GM10266 (cell line): ENCODE measurements around the gene HOMEZ.

ENCODE experiments used
- DNase-seq: peaks from one replicate; pipeline ENCODE4 v3.0.0; 2012; ENCODE audit errors: extremely low spot score
- TF ChIP-seq, protein P1 (sequence below): IDR thresholded peaks from 2 replicates; pipeline ENCODE4 v1.5.1; 2012; ENCODE audit warnings: mild to moderate bottlenecking, low read depth; ENCODE audit not compliant: control insufficient read depth, insufficient read depth; ENCODE audit errors: missing control alignments

Gene HOMEZ

DNA sequence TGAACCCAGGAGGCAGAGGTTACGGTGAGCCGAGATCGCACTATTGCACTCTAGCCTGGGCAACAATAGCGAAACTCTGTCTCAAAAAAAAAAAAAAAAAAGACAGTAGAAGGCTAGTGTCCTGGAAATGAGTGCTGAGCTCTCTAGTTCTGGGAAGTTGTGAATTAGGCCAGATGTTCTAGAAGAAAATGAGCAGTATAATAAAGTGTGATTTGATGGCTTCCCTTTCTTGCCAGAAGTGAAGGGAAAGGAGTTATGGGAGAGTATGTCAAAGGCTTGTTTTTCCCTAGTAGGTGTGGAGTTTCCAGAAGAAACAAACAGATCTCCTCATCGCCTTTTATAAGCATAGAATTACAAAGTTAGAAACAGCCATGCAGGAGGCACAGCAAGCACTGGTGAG is 27.7 kb downstream of the HOMEZ start:
- no peak for DNase-seq
- TF ChIP-seq, protein P1, sequence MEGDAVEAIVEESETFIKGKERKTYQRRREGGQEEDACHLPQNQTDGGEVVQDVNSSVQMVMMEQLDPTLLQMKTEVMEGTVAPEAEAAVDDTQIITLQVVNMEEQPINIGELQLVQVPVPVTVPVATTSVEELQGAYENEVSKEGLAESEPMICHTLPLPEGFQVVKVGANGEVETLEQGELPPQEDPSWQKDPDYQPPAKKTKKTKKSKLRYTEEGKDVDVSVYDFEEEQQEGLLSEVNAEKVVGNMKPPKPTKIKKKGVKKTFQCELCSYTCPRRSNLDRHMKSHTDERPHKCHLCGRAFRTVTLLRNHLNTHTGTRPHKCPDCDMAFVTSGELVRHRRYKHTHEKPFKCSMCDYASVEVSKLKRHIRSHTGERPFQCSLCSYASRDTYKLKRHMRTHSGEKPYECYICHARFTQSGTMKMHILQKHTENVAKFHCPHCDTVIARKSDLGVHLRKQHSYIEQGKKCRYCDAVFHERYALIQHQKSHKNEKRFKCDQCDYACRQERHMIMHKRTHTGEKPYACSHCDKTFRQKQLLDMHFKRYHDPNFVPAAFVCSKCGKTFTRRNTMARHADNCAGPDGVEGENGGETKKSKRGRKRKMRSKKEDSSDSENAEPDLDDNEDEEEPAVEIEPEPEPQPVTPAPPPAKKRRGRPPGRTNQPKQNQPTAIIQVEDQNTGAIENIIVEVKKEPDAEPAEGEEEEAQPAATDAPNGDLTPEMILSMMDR: no peak

DNA sequence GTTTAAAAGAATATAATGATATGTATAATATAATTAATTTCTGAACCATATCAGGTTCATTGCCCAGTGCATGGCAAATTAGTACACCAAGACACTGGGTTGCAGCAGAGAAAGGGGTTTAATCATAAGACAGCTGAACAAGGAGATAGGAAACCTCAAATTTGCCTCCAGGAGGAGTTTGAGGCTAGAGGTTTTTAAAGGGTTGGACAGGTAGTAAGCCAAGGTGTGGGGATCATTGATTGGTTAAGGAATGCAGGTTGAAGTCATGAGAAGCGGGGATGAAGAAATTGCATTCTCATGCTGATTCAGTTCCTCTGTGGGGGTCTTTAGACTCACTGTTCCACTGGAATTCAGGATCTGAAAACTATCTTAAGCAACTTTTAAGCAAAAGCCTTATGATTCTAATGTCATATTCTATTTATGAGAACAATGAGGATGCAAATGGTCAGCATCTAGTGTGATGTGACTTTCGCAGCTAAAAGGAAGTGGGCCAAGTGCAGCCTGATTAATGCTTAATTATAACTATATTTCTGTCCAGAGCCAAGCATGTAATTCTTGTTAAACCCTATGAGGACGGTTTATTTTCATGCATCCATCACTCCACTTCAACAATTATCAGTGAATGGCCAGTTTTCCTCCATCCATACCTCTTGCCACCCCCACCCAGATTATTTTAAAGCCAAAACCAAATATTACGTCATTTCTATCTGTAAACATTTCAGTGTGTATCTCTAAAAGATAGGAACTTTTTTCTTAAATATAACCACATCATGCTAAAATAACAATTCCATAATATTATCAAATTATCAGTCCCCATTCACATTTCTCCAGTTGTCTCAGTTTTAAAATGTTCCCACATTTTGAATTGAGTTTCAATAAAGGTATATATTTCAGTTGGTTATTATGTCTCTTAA is 33.3 kb downstream of the HOMEZ start:
- no peak for DNase-seq
- TF ChIP-seq, protein P1: no peak

DNA sequence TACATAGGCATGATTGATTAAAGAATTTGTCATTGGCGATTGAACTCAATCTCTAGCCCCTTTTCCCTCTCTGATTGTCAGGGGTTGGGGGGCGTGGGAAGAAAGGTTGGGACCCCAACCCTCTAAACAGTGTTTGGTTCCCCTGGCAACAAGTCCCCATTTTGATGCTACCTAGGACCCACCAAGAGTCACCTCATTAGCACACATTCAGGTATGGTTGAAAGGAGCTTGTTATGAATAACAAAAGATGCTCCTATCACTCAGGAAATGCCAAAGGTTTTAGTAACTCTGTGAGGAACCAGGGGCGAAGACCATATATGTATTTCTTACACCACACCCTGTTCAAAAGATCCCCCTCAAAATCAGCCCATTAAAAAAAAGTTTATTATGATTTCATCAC is 33.9 kb downstream of the HOMEZ start:
- DNase-seq: no peak
- TF ChIP-seq, protein P1: no peak

DNA sequence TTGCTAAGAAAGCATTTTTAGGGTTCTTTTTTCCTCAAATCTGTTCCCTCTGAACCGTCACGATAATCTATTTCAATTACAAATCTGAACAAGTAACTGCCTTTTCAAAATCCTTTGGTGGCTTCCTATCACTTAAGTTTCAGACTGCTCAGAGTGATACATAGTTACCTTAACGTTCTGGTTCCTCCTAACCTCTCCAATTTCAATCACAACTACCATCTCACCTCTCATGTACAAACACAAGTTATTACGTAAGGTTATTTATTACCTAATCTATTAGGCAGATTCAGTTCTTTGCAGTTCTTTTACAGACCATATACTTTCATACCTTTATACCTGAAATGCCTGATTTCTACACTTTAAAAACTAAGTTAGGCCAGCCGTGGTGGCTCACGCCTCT is 36.1 kb downstream of the HOMEZ start:
- TF ChIP-seq, protein P1: no peak
- DNase-seq: no peak

DNA sequence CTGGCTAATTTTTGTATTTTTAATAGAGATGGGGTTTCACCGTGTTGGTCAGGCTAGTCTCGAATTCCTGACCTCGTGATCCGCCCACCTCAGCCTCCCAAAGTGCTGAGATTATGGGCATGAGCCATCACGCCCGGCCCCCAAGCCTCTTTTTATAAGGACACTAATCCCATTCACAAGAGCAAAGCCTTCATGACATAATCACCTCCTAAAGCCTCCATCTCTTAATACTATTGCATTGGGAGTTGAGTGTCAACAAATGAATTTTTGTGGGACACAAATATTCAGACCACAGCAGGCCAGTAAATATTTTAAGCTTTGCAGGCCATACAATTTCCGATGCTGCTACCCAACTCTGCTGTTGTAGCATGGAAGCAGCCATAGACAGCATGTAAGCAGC is 37.3 kb downstream of the HOMEZ start:
- TF ChIP-seq, protein P1: no peak
- DNase-seq: no peak

DNA sequence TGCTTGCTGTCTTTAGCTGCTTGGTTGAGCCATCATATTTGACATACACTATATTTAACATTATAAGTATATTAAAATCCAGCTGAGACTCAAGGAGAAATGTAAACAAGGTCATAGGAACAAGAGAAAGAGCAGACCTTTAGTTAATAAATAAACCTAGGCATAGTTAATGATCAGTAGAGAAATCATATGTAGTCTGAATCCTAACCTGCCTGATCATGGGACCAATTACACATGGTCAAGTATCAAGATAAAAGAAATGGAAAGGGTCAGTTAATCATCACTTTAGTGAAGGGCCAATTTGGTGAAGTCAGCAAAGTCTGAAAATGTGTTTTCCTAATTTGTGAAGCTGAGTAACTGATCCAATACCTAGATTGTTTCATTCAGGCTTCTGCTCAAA is 40.6 kb downstream of the HOMEZ start:
- TF ChIP-seq, protein P1: no peak

DNA sequence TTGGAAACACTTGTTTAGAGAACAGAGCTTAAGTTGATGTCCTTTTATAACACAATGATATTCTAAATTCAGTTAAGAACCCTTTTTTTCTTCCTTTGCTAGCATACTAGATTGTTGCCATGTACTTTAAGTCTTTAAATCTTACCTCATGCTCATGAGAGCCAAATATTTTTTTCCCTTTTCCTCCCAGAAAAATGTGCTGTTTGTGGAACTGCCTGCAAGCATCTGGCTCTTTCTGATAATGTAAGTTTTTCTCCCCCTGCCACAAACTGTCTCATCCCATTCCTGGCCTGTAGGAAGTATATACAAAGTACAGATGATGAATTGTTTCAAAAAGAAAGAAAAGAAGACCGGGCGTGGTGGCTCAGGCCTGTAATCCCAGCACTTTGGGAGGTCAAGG is 42.9 kb downstream of the HOMEZ start:
- no peak for DNase-seq
- TF ChIP-seq, protein P1: no peak

More for the DNA sequence above, 40.6 kb downstream of the HOMEZ start:
- no peak for DNase-seq
